GM10266 (cell line): ENCODE results near the gene CREB3L2.
A peak's percentile ranks its signal among the peaks of the same experiment; 100 is the strongest.

Experiments
- DNase-seq: peaks from one replicate; pipeline ENCODE4 v3.0.0; 2012; ENCODE audit errors: extremely low spot score
- TF ChIP-seq, protein P1 (sequence below): IDR thresholded peaks from 2 replicates; pipeline ENCODE4 v1.5.1; 2012; ENCODE audit warnings: mild to moderate bottlenecking, low read depth; ENCODE audit not compliant: control insufficient read depth, insufficient read depth; ENCODE audit errors: missing control alignments

The CREB3L2 gene

DNA sequence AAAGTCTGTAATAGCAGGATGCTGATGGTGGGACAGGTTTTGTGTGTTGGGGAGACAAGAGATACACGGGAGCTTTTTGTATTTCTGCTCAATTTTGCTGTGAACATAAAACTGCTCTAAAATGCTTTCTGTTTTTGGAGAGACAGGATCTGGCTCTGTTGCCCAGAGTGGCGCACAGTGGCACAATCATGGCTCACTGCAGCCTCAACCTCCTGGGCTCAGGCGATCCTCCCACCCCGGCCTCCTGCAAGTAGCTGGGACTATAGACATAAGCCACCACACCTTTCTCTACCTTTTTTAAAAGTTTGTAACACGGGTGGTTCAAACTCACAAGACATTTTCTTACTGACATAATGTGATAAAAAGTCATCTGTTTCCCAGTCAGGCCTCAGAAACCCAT is 14.3 kb downstream of the CREB3L2 start:
- no peak for DNase-seq
- TF ChIP-seq, protein P1, sequence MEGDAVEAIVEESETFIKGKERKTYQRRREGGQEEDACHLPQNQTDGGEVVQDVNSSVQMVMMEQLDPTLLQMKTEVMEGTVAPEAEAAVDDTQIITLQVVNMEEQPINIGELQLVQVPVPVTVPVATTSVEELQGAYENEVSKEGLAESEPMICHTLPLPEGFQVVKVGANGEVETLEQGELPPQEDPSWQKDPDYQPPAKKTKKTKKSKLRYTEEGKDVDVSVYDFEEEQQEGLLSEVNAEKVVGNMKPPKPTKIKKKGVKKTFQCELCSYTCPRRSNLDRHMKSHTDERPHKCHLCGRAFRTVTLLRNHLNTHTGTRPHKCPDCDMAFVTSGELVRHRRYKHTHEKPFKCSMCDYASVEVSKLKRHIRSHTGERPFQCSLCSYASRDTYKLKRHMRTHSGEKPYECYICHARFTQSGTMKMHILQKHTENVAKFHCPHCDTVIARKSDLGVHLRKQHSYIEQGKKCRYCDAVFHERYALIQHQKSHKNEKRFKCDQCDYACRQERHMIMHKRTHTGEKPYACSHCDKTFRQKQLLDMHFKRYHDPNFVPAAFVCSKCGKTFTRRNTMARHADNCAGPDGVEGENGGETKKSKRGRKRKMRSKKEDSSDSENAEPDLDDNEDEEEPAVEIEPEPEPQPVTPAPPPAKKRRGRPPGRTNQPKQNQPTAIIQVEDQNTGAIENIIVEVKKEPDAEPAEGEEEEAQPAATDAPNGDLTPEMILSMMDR, result no peak

DNA sequence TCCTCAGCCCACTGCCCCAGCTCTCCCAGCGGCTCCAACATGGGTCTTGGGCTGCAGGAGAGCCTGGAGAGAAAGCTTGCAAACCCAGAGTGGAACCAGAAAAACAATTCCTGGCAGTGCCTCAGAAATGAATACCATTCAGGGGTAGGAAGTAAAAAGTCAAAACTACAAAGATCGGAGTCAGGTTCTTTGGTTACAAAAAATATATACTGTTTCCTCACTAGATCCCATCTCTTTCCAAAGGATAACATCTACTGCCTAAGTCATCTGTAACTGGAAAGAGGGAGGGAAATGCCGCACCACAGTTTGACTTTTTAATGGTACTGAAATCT is 14.9 kb downstream of the CREB3L2 start:
- TF ChIP-seq, protein P1, result no peak
- no peak for DNase-seq

DNA sequence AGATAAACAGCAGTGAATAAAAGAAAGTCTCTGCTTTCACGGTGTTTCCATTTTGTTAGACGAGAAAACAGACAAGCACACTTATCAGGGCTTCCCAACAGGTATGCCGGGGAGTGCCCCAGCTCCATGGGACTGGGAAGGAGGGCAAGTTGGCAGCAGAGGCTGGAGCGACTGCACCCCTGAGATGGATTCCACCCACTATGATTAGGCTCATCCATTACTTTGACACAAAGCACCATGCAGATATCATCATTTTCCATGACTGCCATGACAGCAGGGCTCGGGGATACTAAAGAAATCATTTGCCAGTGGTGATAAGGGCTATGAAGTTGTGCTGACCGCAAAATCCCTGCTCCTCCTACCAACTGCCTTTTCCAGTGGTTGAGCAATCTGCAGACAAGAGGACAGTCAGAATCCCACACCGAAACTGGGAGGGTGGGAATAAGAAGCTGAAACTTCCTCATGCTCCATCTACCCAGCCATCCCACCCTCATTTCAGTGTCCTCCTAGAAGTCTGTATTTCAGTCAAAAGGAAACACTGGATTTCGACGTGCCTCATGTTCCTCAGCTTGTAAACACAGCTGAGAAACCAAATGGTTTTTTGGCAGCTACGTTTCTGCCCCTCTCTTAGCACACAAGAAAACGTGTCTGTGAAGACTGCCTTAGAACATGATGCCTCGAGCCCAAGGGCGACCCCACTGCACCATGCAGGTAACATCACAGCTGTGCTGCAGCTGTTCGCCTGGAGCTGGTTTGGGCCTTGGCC is 15.5 kb downstream of the CREB3L2 start:
- DNase-seq, result no peak
- TF ChIP-seq, protein P1, result no peak

DNA sequence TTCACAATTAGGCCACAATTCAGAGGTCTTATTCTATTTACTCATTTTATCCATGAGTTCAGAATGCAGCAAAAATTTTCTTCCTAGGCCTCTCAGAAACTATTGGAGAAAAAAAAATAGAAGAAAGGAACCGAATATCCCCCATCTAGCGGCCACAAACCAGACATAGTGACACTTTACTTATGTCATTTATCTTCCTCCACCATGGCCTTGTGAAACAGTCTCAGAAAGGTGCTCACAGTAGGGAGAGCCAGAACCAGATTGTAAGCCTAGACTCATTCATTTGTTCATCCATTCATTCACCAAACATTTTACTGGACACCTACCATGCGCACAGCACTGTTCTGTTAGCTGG is 16.0 kb downstream of the CREB3L2 start:
- TF ChIP-seq, protein P1, result no peak
- peak; percentile 42 for DNase-seq

DNA sequence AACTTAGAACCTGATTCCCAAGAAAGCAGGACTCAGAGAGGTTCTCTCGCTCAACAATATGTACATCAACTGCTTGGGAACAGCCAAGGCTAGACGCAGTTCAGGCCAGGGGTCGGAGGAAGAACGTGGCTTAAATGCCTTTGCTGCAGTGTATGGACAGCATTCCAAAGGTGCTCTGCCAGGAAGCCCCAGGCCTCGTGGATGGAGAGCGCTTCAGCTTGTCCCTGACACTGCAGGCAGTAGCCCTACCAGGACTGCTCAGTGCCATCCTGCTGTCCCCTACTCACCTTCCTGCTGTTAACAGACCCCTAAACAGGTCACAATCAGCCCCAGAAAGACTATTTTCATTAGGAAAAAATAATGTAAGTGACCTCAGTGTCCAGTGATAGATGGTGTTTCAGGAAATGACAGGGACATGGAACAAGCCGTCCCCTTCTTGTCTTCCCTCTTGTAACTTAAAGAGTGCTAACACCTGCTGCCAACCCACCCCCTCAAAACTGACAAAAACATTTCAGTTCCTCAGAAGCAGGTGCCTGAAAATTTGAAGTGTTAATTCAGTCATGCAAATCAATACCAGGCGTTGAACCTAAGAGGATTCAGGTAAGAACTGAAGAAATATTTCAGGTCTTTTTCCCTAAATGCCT is 16.5 kb downstream of the CREB3L2 start:
- TF ChIP-seq, protein P1, result no peak
- DNase-seq, result peak; percentile 43

DNA sequence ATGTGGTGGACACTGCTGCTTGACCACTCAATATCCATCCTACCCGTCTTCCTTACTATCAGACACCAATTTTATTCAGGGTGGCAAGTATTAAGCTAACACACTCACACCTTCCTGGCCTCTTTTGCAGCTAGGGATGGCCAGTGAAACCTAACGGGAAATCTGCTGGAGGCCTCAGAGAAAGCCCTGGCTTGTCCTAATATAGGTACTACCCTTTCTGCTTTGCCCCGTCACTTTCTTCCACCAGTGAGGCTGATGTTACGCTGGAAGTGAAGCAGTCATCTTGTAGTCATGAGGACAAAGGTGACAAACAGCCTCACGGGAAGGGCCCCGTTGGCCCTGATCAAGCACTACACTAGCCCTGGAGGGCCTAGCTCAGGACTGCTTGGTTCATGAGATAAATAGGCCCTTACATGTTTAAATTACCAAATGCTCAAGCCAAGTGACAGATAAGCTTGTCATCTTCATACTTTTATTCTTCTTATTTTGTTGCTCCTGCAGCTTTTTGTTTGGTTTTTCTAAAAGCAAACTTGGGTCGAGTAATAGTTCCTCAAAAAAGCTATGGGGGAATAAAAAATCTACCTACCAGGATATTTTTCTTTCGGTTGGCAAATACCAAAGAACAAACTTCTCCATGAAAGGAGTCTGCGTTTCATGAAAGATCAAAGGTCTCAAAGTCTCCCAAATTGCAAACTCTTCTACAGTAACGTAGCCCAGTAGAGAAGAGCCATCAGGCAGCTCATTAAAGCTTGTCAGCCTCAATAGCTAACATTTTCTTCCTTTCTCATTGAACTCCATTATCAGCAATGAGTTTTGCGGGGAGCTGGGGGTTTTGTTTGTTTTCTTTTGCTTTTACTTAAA is 17.5 kb downstream of the CREB3L2 start:
- TF ChIP-seq, protein P1, result no peak
- DNase-seq, result no peak
